Smooth muscle cell (in vitro differentiated cells): ENCODE measurements around the gene TOR1A. TPM values are rescaled to one million over a fixed set of nuclear protein-coding genes. Genes with fewer than 3 reads are reported as not detected.

ENCODE experiments used
- DNase-seq: peaks from one replicate; lab custom pipeline; 2025; ENCODE audit not compliant: unreplicated experiment; lab: John Stamatoyannopoulos, UW
- H2AFZ ChIP-seq: fragments of 200-600 bp; sonication (generic); 2 replicates; pipeline ENCODE4 v1.6.0; 2016; ENCODE audit warnings: antibody characterized with exemption, low read depth, mild to moderate bottlenecking
- H3F3A ChIP-seq: fragments of 200-600 bp; sonication (generic); 2 replicates; pipeline ENCODE4 v1.6.0; 2017; ENCODE audit warnings: antibody characterized with exemption, low read depth
- H3K27ac ChIP-seq: fragments of 200-600 bp; sonication (generic); 2 replicates; pipeline ENCODE4 v1.5.1; 2016; ENCODE audit warnings: low read depth, mild to moderate bottlenecking
- H3K27me3 ChIP-seq: fragments of 200-600 bp; sonication (generic); 2 replicates; pipeline ENCODE4 v1.6.1; 2016; ENCODE audit warnings: low read depth, mild to moderate bottlenecking
- H3K36me3 ChIP-seq: fragments of 200-600 bp; sonication (generic); 2 replicates; pipeline ENCODE4 v1.5.1; 2016; ENCODE audit warnings: low read depth
- H3K4me1 ChIP-seq: fragments of 200-600 bp; sonication (generic); 2 replicates; pipeline ENCODE4 v1.5.1; 2016; ENCODE audit warnings: low read depth
- H3K4me2 ChIP-seq: fragments of 200-600 bp; sonication (generic); 2 replicates; pipeline ENCODE4 v1.6.0; 2016; ENCODE audit warnings: mild to moderate bottlenecking
- H3K4me3 ChIP-seq: fragments of 200-600 bp; sonication (generic); 2 replicates; pipeline ENCODE4 v1.5.1; 2016; ENCODE audit warnings: mild to moderate bottlenecking
- H3K79me2 ChIP-seq: fragments of 200-600 bp; sonication (generic); 2 replicates; pipeline ENCODE4 v1.6.0; 2016; ENCODE audit warnings: low read depth, mild to moderate bottlenecking
- H3K9ac ChIP-seq: fragments of 200-600 bp; sonication (generic); 2 replicates; pipeline ENCODE4 v1.6.0; 2016; ENCODE audit warnings: low read depth
- H3K9me3 ChIP-seq: fragments of 200-600 bp; sonication (generic); replicated peaks from 2 replicates; pipeline ENCODE4 v1.5.1; 2016; ENCODE audit warnings: low read depth
- H4K20me1 ChIP-seq: fragments of 200-600 bp; sonication (generic); 2 replicates; pipeline ENCODE4 v1.6.0; 2016; ENCODE audit warnings: low read depth
- WGBS: methylation state at CpG from one replicate; pipeline ENCODE4 v1.1.7; 2016; ENCODE audit warnings: low lambda C conversion rate; 5-methylcytosine and 5-hydroxymethylcytosine counted together
- polyA plus RNA-seq: library from polyadenylated mRNA; unstranded; fragments of >200 nt; fragmentation: Nextera tagmentation; extraction: Ambion mirVana; gene quantifications from 2 replicates; pipeline ENCODE4 v1.2.1, GENCODE V29; 2016
- total RNA-seq: library from RNA; depleted of rRNA; stranded (reverse); fragments of >200 nt; gene quantifications from 2 replicates; pipeline ENCODE4 v1.2.3, GENCODE V29; 2014
- TF ChIP-seq, protein P1 (sequence below): fragments of 200-600 bp; sonication (generic); IDR thresholded peaks from 2 replicates; pipeline ENCODE4 v1.5.1; 2017; ENCODE audit warnings: borderline replicate concordance, mild to moderate bottlenecking, antibody characterized with exemption; ENCODE audit not compliant: insufficient read depth, poor library complexity, severe bottlenecking

The TOR1A gene
- total and polyA plus RNA-seq, 2 experiments from 2014 or later, result 38.5 to 46.1 TPM

DNA sequence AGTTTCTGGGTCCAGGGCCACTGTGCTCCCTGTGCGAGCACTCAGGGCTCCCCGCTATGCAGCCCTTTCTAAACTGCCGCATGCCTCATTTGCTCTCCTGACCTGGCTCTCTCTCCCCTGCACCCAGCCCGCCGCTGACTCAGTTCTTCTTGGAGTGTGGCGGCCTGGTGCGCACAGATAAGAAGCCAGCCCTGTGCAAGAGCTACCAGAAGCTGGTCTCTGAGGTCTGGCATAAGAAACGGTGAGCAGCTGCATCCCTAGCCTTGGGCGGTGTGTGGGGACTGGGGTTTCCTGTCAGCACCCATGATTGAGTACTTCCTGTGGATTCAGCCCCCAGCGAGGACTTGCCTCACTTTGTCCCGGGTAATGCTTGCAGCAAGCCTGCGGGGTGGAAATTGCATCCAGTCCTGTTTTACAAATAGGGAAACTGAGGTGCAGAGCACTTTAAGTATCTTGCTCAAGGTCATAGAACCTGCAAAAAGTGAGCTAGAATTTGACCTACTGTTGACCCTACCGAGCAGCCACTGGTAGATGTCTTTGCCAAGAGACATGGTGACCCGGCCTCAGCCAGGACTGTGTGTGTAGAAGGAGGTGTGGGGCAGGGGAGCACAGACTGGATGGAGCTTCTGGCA is 39.2 kb upstream of the TOR1A start:
- Histone ChIP-seq H3K27ac (no peak overlapping the region), H3K27me3 (no peaks in the 10 kb centered on the region), H3K4me2 (no peak overlapping the region), H3K4me3 (no peak overlapping the region), H3K9ac (no peak overlapping the region), H3K9me3 (no peaks in the 10 kb centered on the region), H3K4me1 (no peaks in the 10 kb centered on the region), H3K36me3 (no peaks in the 10 kb centered on the region), H2AFZ (no peak overlapping the region), H3F3A (no peaks in the 10 kb centered on the region), H4K20me1 (no peaks in the 10 kb centered on the region), H3K79me2 (no peaks in the 10 kb centered on the region)
- WGBS, result 69% methylated on average over 14 of the region's 14 CpGs
- TF ChIP-seq, protein P1, sequence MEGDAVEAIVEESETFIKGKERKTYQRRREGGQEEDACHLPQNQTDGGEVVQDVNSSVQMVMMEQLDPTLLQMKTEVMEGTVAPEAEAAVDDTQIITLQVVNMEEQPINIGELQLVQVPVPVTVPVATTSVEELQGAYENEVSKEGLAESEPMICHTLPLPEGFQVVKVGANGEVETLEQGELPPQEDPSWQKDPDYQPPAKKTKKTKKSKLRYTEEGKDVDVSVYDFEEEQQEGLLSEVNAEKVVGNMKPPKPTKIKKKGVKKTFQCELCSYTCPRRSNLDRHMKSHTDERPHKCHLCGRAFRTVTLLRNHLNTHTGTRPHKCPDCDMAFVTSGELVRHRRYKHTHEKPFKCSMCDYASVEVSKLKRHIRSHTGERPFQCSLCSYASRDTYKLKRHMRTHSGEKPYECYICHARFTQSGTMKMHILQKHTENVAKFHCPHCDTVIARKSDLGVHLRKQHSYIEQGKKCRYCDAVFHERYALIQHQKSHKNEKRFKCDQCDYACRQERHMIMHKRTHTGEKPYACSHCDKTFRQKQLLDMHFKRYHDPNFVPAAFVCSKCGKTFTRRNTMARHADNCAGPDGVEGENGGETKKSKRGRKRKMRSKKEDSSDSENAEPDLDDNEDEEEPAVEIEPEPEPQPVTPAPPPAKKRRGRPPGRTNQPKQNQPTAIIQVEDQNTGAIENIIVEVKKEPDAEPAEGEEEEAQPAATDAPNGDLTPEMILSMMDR, result no peak
- no peak for DNase-seq

DNA sequence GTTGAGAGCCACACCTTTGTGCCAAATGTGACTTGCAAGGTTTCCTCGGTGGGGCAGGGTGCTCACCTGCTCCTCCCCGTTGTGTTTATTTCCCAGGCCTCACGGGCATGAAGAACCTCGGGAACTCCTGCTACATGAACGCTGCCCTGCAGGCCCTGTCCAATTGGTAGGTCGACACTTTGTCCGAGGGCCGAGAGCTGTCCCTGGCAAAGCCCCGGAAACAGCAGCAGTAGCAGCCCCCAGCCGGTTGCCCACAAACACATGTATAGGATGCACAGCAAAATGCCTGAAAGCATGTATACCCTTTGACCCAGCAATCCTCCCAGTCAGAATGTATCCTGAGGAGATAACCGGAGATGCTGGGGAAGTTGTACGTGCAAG is 37.5 kb upstream of the TOR1A start:
- H3K9me3 ChIP-seq, result no peaks in the 10 kb centered on the region
- H3K27ac ChIP-seq, result no peak overlapping the region
- H3K4me2 ChIP-seq, result no peak overlapping the region
- no peak overlapping the region for H3K4me3 ChIP-seq
- no peaks in the 10 kb centered on the region for H4K20me1 ChIP-seq
- H2AFZ ChIP-seq, result no peak overlapping the region
- TF ChIP-seq, protein P1, result no peak
- H3F3A ChIP-seq, result no peaks in the 10 kb centered on the region
- H3K79me2 ChIP-seq, result no peaks in the 10 kb centered on the region
- no peaks in the 10 kb centered on the region for H3K36me3 ChIP-seq
- no peaks in the 10 kb centered on the region for H3K27me3 ChIP-seq
- H3K9ac ChIP-seq, result no peak overlapping the region
- H3K4me1 ChIP-seq, result no peaks in the 10 kb centered on the region
- no peak for DNase-seq
- 89% methylated on average over 12 of the region's 12 CpGs for WGBS

DNA sequence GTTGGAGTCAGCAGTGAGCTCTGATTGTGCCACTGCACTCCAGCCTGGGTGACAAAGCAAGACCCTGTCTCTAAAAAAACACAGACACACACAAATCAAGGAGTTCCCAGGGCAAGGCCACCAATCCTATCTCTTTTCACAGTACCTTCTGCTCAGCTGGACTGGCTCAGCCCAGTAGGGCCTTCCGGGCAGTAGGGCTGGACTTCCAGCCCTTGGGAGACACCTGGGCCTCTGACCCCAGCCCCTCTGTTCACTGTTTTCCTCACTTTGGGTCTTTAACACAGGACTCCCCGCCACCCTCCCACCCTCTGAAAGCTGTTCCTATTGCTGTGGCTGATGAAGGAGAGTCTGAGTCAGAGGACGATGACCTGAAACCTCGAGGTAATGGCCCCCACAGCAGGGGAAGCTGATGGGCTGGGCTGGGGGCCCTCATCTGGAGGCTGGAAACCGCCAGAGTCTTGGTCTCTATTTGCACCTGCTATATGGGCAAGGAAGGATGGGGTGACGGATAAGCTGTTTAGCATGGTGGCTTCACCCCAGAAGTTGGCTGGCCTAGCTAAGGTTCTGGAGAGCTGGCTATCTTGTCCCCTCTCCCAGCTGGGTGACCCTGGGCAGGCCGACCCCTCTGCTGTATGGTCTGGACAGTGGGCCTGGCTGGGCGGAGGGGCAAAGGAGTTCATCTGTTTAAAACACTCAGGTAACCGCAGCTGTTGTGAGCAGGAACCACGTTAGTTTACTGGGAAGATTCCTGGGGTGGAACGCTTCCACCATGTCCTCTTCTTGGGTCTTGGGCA is 36.9 kb upstream of the TOR1A start:
- DNase-seq, result no peak
- H3K4me2 ChIP-seq, result no peak overlapping the region
- no peak overlapping the region for H2AFZ ChIP-seq
- H3F3A ChIP-seq, result no peaks in the 10 kb centered on the region
- H3K4me1 ChIP-seq, result no peaks in the 10 kb centered on the region
- no peaks in the 10 kb centered on the region for H3K79me2 ChIP-seq
- no peaks in the 10 kb centered on the region for H3K36me3 ChIP-seq
- WGBS, result 78% methylated on average over 11 of the region's 11 CpGs
- H3K27me3 ChIP-seq, result no peaks in the 10 kb centered on the region
- TF ChIP-seq, protein P1, result no peak
- H3K4me3 ChIP-seq, result no peak overlapping the region
- H3K9ac ChIP-seq, result no peak overlapping the region
- H3K9me3 ChIP-seq, result no peaks in the 10 kb centered on the region
- H3K27ac ChIP-seq, result no peak overlapping the region
- no peaks in the 10 kb centered on the region for H4K20me1 ChIP-seq
